Activated naive CD8-positive, alpha-beta T cell treated with anti-CD3 and anti-CD28 coated beads, Interleukin-2, amount 50 U/mL, for 24 hours (primary cell): ENCODE measurements around the gene GPRC5A.

Source experiments
- ATAC-seq: fragments of 150-1000 bp; cut with Tn5 transposase; one replicate; pipeline ENCODE4 v1.10.0; 2021
- DNase-seq: peaks from one replicate; pipeline ENCODE4 v3.0.0; 2021
- H3K27ac Mint-ChIP-seq: one replicate; pipeline ENCODE4 v1.8.0; 2021; ENCODE audit warnings: mild to moderate bottlenecking, mixed read lengths
- H3K27me3 Mint-ChIP-seq: one replicate; pipeline ENCODE4 v1.8.0; 2021; ENCODE audit warnings: mixed read lengths
- H3K36me3 Mint-ChIP-seq: one replicate; pipeline ENCODE4 v1.8.0; 2021; ENCODE audit warnings: low read depth, mixed read lengths
- H3K4me1 Mint-ChIP-seq: one replicate; pipeline ENCODE4 v1.8.0; 2021; ENCODE audit warnings: mixed read lengths
- H3K4me3 Mint-ChIP-seq: one replicate; pipeline ENCODE4 v1.8.0; 2021; ENCODE audit warnings: mild to moderate bottlenecking, moderate library complexity, mixed read lengths
- H3K9me3 Mint-ChIP-seq: one replicate; pipeline ENCODE4 v1.8.0; 2021; ENCODE audit warnings: mixed read lengths

The GPRC5A gene

GRCh38 chr12:12877781-12878455 is 13.4 kb upstream of the GPRC5A start:
- Mint-ChIP-seq H3K9me3 (no peaks in the 10 kb centered on the region), H3K27me3 (peaks cover 3% of the 10 kb centered on the region), H3K27ac (no peak overlapping the region), H3K4me1 (peaks cover 4% of the 10 kb centered on the region), H3K36me3 (peaks cover 2% of the 10 kb centered on the region), H3K4me3 (no peak overlapping the region)
- ATAC-seq (no peak), DNase-seq (no peak)

GRCh38 chr12:12880537-12880936 is 10.8 kb upstream of the GPRC5A start:
- ATAC-seq (peak; percentile 33), DNase-seq (no peak)
- Mint-ChIP-seq H3K4me1 (peaks cover 4% of the 10 kb centered on the region), H3K27ac (peak overlapping the region; percentile 26), H3K27me3 (peaks cover 3% of the 10 kb centered on the region), H3K9me3 (no peaks in the 10 kb centered on the region), H3K36me3 (no peaks in the 10 kb centered on the region), H3K4me3 (no peak overlapping the region)

GRCh38 chr12:12881151-12881909 is 10.0 kb upstream of the GPRC5A start:
- no peak overlapping the region for H3K27ac Mint-ChIP-seq
- no peak for DNase-seq
- peak; percentile 62 for ATAC-seq
- no peaks in the 10 kb centered on the region for H3K36me3 Mint-ChIP-seq
- no peak overlapping the region for H3K4me3 Mint-ChIP-seq
- no peaks in the 10 kb centered on the region for H3K9me3 Mint-ChIP-seq
- peaks cover 3% of the 10 kb centered on the region for H3K27me3 Mint-ChIP-seq
- peaks cover 4% of the 10 kb centered on the region for H3K4me1 Mint-ChIP-seq

GRCh38 chr12:12882288-12882687 is 9.1 kb upstream of the GPRC5A start:
- DNase-seq (no peak), ATAC-seq (no peak)
- H3K36me3 Mint-ChIP-seq, result no peaks in the 10 kb centered on the region
- H3K4me3 Mint-ChIP-seq, result no peak overlapping the region
- H3K9me3 Mint-ChIP-seq, result no peaks in the 10 kb centered on the region
- H3K27ac Mint-ChIP-seq, result no peak overlapping the region
- peaks cover 4% of the 10 kb centered on the region for H3K4me1 Mint-ChIP-seq
- H3K27me3 Mint-ChIP-seq, result peaks cover 3% of the 10 kb centered on the region

- no peak for ATAC-seq
- H3K27ac Mint-ChIP-seq, result no peak overlapping the region
- H3K27me3 Mint-ChIP-seq, result peaks cover 3% of the 10 kb centered on the region
- H3K4me1 Mint-ChIP-seq, result peaks cover 4% of the 10 kb centered on the region
- H3K4me3 Mint-ChIP-seq, result no peak overlapping the region
- DNase-seq, result no peak
- H3K9me3 Mint-ChIP-seq, result no peaks in the 10 kb centered on the region
- H3K36me3 Mint-ChIP-seq, result no peaks in the 10 kb centered on the region
Observed at GRCh38 chr12:12883369-12884001, 7.9 kb upstream of the GPRC5A start.

- Mint-ChIP-seq H3K4me1 (peaks cover 4% of the 10 kb centered on the region), H3K9me3 (no peaks in the 10 kb centered on the region), H3K27ac (no peak overlapping the region), H3K36me3 (no peaks in the 10 kb centered on the region), H3K27me3 (peaks cover 13% of the 10 kb centered on the region), H3K4me3 (no peak overlapping the region)
- DNase-seq, result no peak
- no peak for ATAC-seq
Observed at GRCh38 chr12:12885096-12885792, 6.1 kb upstream of the GPRC5A start.

- Mint-ChIP-seq H3K27me3 (peaks cover 27% of the 10 kb centered on the region), H3K36me3 (no peaks in the 10 kb centered on the region), H3K4me3 (no peak overlapping the region), H3K27ac (no peak overlapping the region), H3K4me1 (peaks cover 7% of the 10 kb centered on the region), H3K9me3 (no peaks in the 10 kb centered on the region)
- ATAC-seq, result no peak
- no peak for DNase-seq
Observed at GRCh38 chr12:12887471-12887870, 3.9 kb upstream of the GPRC5A start.

GRCh38 chr12:12889701-12890100 is 1.7 kb upstream of the GPRC5A start:
- ATAC-seq (no peak), DNase-seq (no peak)
- Mint-ChIP-seq H3K9me3 (no peaks in the 10 kb centered on the region), H3K27ac (no peak overlapping the region), H3K4me3 (no peak overlapping the region), H3K36me3 (no peaks in the 10 kb centered on the region), H3K4me1 (peaks cover 7% of the 10 kb centered on the region), H3K27me3 (peaks cover 37% of the 10 kb centered on the region)

GRCh38 chr12:12890543-12891079 is 751 bp upstream of the GPRC5A start:
- Mint-ChIP-seq H3K27me3 (peaks cover 42% of the 10 kb centered on the region), H3K9me3 (no peaks in the 10 kb centered on the region), H3K4me3 (peak overlapping the region; percentile 75), H3K27ac (no peak overlapping the region), H3K4me1 (peaks cover 7% of the 10 kb centered on the region), H3K36me3 (no peaks in the 10 kb centered on the region)
- ATAC-seq, result peak; percentile 54
- DNase-seq, result peak; percentile 16

- H3K27me3 Mint-ChIP-seq, result peaks cover 42% of the 10 kb centered on the region
- H3K27ac Mint-ChIP-seq, result no peak overlapping the region
Observed at GRCh38 chr12:12891881-12892355, 556 bp downstream of the GPRC5A start.

GRCh38 chr12:12892681-12893141 is 1.3 kb downstream of the GPRC5A start:
- no peaks in the 10 kb centered on the region for H3K36me3 Mint-ChIP-seq
- peaks cover 44% of the 10 kb centered on the region for H3K27me3 Mint-ChIP-seq
- peaks cover 7% of the 10 kb centered on the region for H3K4me1 Mint-ChIP-seq
- no peaks in the 10 kb centered on the region for H3K9me3 Mint-ChIP-seq
- no peak overlapping the region for H3K4me3 Mint-ChIP-seq
- no peak for ATAC-seq
- H3K27ac Mint-ChIP-seq, result no peak overlapping the region
- DNase-seq, result no peak

More at GRCh38 chr12:12891881-12892355, 556 bp downstream of the GPRC5A start:
- DNase-seq, result no peak
- Mint-ChIP-seq H3K4me1 (peaks cover 7% of the 10 kb centered on the region), H3K9me3 (no peaks in the 10 kb centered on the region), H3K36me3 (no peaks in the 10 kb centered on the region), H3K4me3 (peak overlapping the region; percentile 75)
- no peak for ATAC-seq

GRCh38 chr12:12893438-12893837 is 2.1 kb downstream of the GPRC5A start:
- Mint-ChIP-seq H3K27ac (no peak overlapping the region), H3K27me3 (peaks cover 46% of the 10 kb centered on the region), H3K4me3 (no peak overlapping the region), H3K9me3 (no peaks in the 10 kb centered on the region), H3K36me3 (no peaks in the 10 kb centered on the region), H3K4me1 (peaks cover 7% of the 10 kb centered on the region)
- DNase-seq (no peak), ATAC-seq (no peak)

- H3K36me3 Mint-ChIP-seq, result no peaks in the 10 kb centered on the region
- DNase-seq (no peak), ATAC-seq (no peak)
- no peak overlapping the region for H3K4me3 Mint-ChIP-seq
- H3K27ac Mint-ChIP-seq, result no peak overlapping the region
- H3K27me3 Mint-ChIP-seq, result peaks cover 37% of the 10 kb centered on the region
- no peaks in the 10 kb centered on the region for H3K9me3 Mint-ChIP-seq
- H3K4me1 Mint-ChIP-seq, result peaks cover 24% of the 10 kb centered on the region
Observed at GRCh38 chr12:12896260-12896659, 4.9 kb downstream of the GPRC5A start.

- DNase-seq (no peak), ATAC-seq (no peak)
- Mint-ChIP-seq H3K4me3 (no peak overlapping the region), H3K27me3 (peaks cover 35% of the 10 kb centered on the region), H3K4me1 (peaks cover 25% of the 10 kb centered on the region), H3K27ac (no peak overlapping the region), H3K9me3 (no peaks in the 10 kb centered on the region), H3K36me3 (no peaks in the 10 kb centered on the region)
Observed at GRCh38 chr12:12897302-12897701, 5.9 kb downstream of the GPRC5A start.
